Activated naive CD4-positive, alpha-beta T cell treated with anti-CD3 and anti-CD28 coated beads, Interleukin-2, amount 50 U/mL, for 72 hours (primary cell): Measurements from ENCODE around the gene KIF22. TPM values are rescaled to one million over a fixed set of nuclear protein-coding genes. Genes with fewer than 3 reads are reported as not detected.
"Not testable (repeated sequence)": the region's sequence is repeated elsewhere in the genome, so short reads cannot be mapped to it uniquely, and the experiment has no call there.

Source experiments
- ATAC-seq, 2 donors: fragments of 150-1000 bp; cut with Tn5 transposase; 2 replicates each; pipeline ENCODE4 v1.10.0; 2021; ENCODE audit warnings: mild to moderate bottlenecking in 2 of 2, moderate library complexity in 2 of 2
- DNase-seq, 2 donors: peaks; one replicate each; pipeline ENCODE4 v3.0.0; 2021 to 2022; ENCODE audit warnings: low spot score in 2 of 2
- H3K27ac Mint-ChIP-seq, 2 donors: one replicate each; pipeline ENCODE4 v1.8.0; 2022; ENCODE audit warnings: mild to moderate bottlenecking in 2 of 2, mixed read lengths in 2 of 2
- H3K36me3 Mint-ChIP-seq, 2 donors: one replicate each; pipeline ENCODE4 v1.8.0; 2022; ENCODE audit warnings: mixed read lengths in 2 of 2
- H3K9me3 Mint-ChIP-seq, 2 donors: one replicate each; pipeline ENCODE4 v1.8.0; 2022; ENCODE audit warnings: mixed read lengths in 2 of 2
- total RNA-seq, 2 donors: library from RNA; stranded (reverse); gene quantifications; one replicate each; pipeline ENCODE4 v1.2.3, GENCODE V29; 2022

KIF22 gene
- total RNA-seq, 2 donors from 2014 or later, result 151 to 268 TPM

GRCh38 chr16:29815793-29816693, 25.5 kb downstream of the KIF22 start, which contains the start of gene PAGR1:
TSS of gene PAGR1 (plus strand) at chr16:29816152. CDS start at chr16:29816526, 374 bp downstream.
- Mint-ChIP-seq H3K36me3 (peaks cover 39 to 42% of the 10 kb centered on the region in 2 donors), H3K27ac (peak within 1 kb of the TSS; percentile 87 to 99), H3K9me3 (no peaks in the 10 kb centered on the region)
- ATAC-seq (peak; percentile 72 to 76), DNase-seq (peak; percentile 98 to 99)

GRCh38 chr16:29816694-29817441, 26.3 kb downstream of the KIF22 start:
- H3K9me3 Mint-ChIP-seq, result no peaks in the 10 kb centered on the region
- peak; percentile 30 to 54 for ATAC-seq
- DNase-seq, result peak; percentile 74
- peak overlapping the region; percentile 87 to 95 for H3K27ac Mint-ChIP-seq
- peaks cover 43 to 49% of the 10 kb centered on the region in 2 donors for H3K36me3 Mint-ChIP-seq

DNA sequence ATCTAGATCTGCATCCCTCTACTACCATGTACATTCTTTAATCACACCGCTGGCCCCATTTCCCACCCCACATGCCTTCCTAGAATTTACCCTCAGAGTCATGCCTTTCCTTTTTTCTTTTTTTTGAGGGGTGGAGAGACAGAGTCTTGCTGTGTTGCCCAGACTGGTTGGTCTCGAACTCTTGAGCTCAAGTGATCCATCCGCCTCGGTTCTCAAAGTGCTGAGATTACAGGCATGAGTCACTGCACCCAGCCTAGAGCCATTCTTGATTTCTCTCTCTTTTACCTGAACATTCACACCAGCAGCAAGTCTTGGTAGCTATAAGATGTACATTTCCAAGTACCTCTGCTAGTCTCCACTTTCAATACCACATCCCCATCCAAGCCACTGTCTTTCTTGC, 27.5 kb downstream of the KIF22 start:
- no peaks in the 10 kb centered on the region for H3K9me3 Mint-ChIP-seq
- DNase-seq, result no peak
- H3K36me3 Mint-ChIP-seq, result peaks cover 55% of the 10 kb centered on the region in 2 donors
- H3K27ac Mint-ChIP-seq, result peak overlapping the region; percentile 78 to 97
- no peak for ATAC-seq

DNA sequence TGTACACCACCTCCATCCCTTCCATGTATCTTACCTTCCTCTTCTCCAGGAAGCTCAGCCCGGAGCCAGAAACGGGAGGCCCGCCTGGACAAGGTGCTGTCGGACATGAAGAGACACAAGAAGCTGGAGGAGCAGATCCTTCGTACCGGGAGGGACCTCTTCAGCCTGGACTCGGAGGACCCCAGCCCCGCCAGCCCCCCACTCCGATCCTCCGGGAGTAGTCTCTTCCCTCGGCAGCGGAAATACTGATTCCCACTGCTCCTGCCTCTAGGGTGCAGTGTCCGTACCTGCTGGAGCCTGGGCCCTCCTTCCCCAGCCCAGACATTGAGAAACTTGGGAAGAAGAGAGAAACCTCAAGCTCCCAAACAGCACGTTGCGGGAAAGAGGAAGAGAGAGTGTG, 29.0 kb downstream of the KIF22 start:
- no peak for DNase-seq
- Mint-ChIP-seq H3K9me3 (no peaks in the 10 kb centered on the region), H3K27ac (peak overlapping the region in 1 of 2 donors; percentile 97), H3K36me3 (peaks cover 55 to 57% of the 10 kb centered on the region in 2 donors)
- no peak for ATAC-seq

DNA sequence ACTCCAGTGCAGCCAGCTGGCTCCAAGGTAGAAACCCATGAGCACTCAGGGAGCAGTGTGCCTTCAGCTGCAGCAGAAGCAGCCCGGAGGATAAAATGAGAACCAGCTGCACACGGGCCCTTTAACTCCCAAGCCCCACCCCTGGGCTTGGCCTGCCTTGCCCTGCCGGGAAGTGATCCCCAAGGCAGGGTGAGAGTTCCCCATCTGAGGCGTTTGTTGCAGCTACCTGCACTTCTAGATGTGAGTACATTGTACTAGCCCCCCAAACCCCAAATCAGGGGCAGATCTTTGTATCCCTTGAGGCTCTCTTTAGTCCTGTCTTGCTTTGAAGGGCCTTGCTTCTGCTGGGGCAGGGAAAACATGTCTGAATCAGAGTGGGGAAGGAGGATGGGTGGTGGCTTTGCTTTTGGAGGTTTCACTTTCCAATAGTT, 29.7 kb downstream of the KIF22 start, which contains the start of gene MVP:
MVP (plus strand) TSS at position 192 of the 431 bp plus-strand sequence. CDS start 10,088 bp downstream, outside the sequence.
- Mint-ChIP-seq H3K27ac (peak within 1 kb of the TSS; percentile 95 to 97), H3K9me3 (no peaks in the 10 kb centered on the region), H3K36me3 (peaks cover 55 to 57% of the 10 kb centered on the region in 2 donors)
- DNase-seq (peak in 1 of 2 donors; percentile 61), ATAC-seq (peak in 1 of 2 donors; percentile 23)

GRCh38 chr16:29820730-29821642, 30.4 kb downstream of the KIF22 start:
- peak overlapping the region; percentile 95 to 97 for H3K27ac Mint-ChIP-seq
- ATAC-seq (peak; percentile 36 to 53), DNase-seq (peak in 1 of 2 donors; percentile 80)
- H3K9me3 Mint-ChIP-seq, result no peaks in the 10 kb centered on the region
- H3K36me3 Mint-ChIP-seq, result peaks cover 55 to 57% of the 10 kb centered on the region in 2 donors

GRCh38 chr16:29821643-29822115, 31.1 kb downstream of the KIF22 start:
- Mint-ChIP-seq H3K27ac (peak overlapping the region; percentile 96 to 97), H3K36me3 (peaks cover 52 to 55% of the 10 kb centered on the region in 2 donors), H3K9me3 (no peaks in the 10 kb centered on the region)
- ATAC-seq (no peak), DNase-seq (no peak)

- DNase-seq, result no peak
- H3K9me3 Mint-ChIP-seq, result no peaks in the 10 kb centered on the region
- no peak for ATAC-seq
- peak overlapping the region; percentile 89 to 98 for H3K27ac Mint-ChIP-seq
- peaks cover 26 to 29% of the 10 kb centered on the region in 2 donors for H3K36me3 Mint-ChIP-seq
Observed at GRCh38 chr16:29824589-29825144, 34.1 kb downstream of the KIF22 start.

DNA sequence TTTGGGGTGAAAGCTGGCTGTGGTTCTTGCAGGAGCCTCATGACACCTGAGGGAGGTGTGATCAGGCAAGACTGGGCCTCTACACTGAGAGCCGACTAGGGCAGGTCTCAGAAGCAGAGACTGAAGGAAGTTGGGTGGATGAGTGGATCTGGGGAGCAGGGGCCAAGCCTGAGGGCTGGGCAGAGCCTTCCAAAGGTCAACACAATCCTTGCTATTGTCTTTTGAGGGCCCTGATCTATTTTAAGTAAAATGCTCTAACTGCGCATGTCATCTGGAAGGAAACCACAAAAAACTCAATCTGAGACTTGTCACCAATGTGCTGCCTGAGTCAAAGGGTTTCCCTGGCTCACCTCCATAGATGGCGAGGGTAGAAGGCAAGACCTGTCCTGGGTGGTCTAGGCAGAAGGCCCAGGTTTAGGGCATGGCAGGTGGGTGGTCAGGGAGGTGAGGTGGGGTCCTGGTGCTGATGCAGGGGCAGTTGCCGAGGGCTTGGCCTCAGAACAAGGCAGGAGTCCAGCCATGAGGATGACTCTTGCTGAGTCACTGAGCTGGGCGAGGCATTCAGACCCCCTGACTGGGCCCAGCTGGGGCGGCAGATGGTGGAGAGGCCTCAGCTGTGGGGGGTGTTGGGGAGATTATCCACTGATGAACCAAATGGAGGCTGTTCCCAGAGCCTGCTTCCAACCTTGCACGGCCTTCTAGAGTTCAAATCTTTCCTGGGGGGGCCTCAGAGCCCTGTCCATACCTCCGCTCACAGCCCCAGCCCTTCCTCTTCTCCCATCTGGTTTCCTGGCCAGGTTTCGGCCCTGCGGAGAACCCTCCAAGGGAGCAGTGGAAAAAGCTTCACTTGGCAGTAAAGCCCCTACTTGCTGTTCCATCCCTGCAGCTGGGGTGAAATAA, 34.8 kb downstream of the KIF22 start:
- Mint-ChIP-seq H3K27ac (peak overlapping the region; percentile 89 to 98), H3K36me3 (peaks cover 19 to 24% of the 10 kb centered on the region in 2 donors), H3K9me3 (no peaks in the 10 kb centered on the region)
- ATAC-seq (peak; percentile 65 to 68), DNase-seq (peak; percentile 57 to 79)

GRCh38 chr16:29826342-29826695, 35.8 kb downstream of the KIF22 start:
- H3K9me3 Mint-ChIP-seq, result no peaks in the 10 kb centered on the region
- DNase-seq (no peak), ATAC-seq (no peak)
- peak overlapping the region; percentile 87 to 98 for H3K27ac Mint-ChIP-seq
- H3K36me3 Mint-ChIP-seq, result peaks cover 13 to 25% of the 10 kb centered on the region in 2 donors

GRCh38 chr16:29830774-29831173, 40.2 kb downstream of the KIF22 start:
- no peak for DNase-seq
- Mint-ChIP-seq H3K27ac (peak overlapping the region in 1 of 2 donors; percentile 11), H3K9me3 (no peaks in the 10 kb centered on the region), H3K36me3 (peaks cover 4 to 41% of the 10 kb centered on the region in 2 donors)
- ATAC-seq, result no peak

DNA sequence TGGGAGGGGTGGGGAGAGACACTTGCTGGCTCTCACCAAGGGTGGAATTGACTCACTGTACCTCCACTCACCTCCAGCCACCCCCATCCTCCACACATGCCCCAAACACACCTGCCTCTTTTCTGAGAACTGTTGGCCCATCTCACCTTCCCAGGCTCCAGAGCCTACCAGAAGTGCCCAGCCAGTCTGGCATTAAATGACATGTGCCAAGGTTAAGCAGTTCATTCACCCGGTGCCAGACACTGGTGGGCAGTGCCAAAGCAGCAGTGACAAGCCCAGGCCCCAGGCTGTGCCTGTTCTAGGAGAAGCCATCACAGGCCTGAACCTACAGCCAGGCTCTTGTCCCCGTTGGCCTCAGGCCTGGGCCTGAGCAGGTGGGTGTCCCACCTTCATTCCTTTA, 40.9 kb downstream of the KIF22 start:
- H3K27ac Mint-ChIP-seq, result peak overlapping the region in 1 of 2 donors; percentile 11
- H3K36me3 Mint-ChIP-seq, result peaks cover 4 to 42% of the 10 kb centered on the region in 2 donors
- ATAC-seq, result no peak
- no peak for DNase-seq
- no peaks in the 10 kb centered on the region for H3K9me3 Mint-ChIP-seq

- Mint-ChIP-seq H3K27ac (peak overlapping the region; percentile 34 to 36), H3K36me3 (peaks cover 4 to 47% of the 10 kb centered on the region in 2 donors)
- H3K9me3 Mint-ChIP-seq, result not testable (repeated sequence)
Observed at GRCh38 chr16:29833219-29833618, 42.7 kb downstream of the KIF22 start.

GRCh38 chr16:29834079-29834478, 43.5 kb downstream of the KIF22 start:
- Mint-ChIP-seq H3K36me3 (peaks cover 4 to 47% of the 10 kb centered on the region in 2 donors), H3K27ac (peak overlapping the region; percentile 34 to 79), H3K9me3 (no peaks in the 10 kb centered on the region)
- ATAC-seq, result peak in 1 of 2 donors; percentile 50
- no peak for DNase-seq

More at GRCh38 chr16:29833219-29833618, 42.7 kb downstream of the KIF22 start:
- DNase-seq, ATAC-seq: not testable (repeated sequence)
